Retina (tissue), 1 donor: ENCODE data around the gene DMWD.

Experiments used
- DNase-seq: peaks from one replicate; pipeline ENCODE4 v3.0.0-alpha.2; 2016

Gene DMWD

GRCh38 chr19:45742969-45743368, 49.7 kb downstream of the DMWD start:
- DNase-seq: no peak

- DNase-seq: no peak
Observed at GRCh38 chr19:45739498-45740439, 52.9 kb downstream of the DMWD start.

GRCh38 chr19:45733160-45733810, 59.4 kb downstream of the DMWD start, which contains the start of gene MEIOSIN:
MEIOSIN (plus strand) TSS chr19:45733439; CDS start chr19:45735377, 1,938 bp downstream.
- DNase-seq: no peak
